DOHH2 (cell line): ENCODE results near the gene SFT2D2.
"Not testable (repeated sequence)": the region's sequence is repeated elsewhere in the genome, so short reads cannot be mapped to it uniquely, and the experiment has no call there.

Source experiments
- CTCF ChIP-seq: fragments of 200-600 bp; sonication (generic); IDR thresholded peaks from one replicate; pipeline ENCODE4 v1.5.1; 2014; ENCODE audit warnings: antibody characterized with exemption, mild to moderate bottlenecking, low read depth, low read length; ENCODE audit not compliant: poor library complexity, severe bottlenecking
- EZH2phosphoT487 ChIP-seq: fragments of 200-600 bp; sonication (generic); IDR thresholded peaks from 2 replicates; pipeline ENCODE4 v1.6.1; 2017; ENCODE audit warnings: borderline replicate concordance, mild to moderate bottlenecking, antibody characterized with exemption, low read length, moderate library complexity, mixed read lengths

GRCh38 chr1:168207673-168208072, 18.1 kb upstream of the SFT2D2 start:
- TF ChIP-seq CTCF, EZH2phosphoT487: not testable (repeated sequence)
